CD4-positive, alpha-beta T cell (primary cell): ENCODE measurements around the gene KIR2DL3. TPM values are rescaled to one million over a fixed set of nuclear protein-coding genes. Genes with fewer than 3 reads are reported as not detected.
"Not testable (repeated sequence)": the region's sequence is repeated elsewhere in the genome, so short reads cannot be mapped to it uniquely, and the experiment has no call there.

Experiments
- ATAC-seq: fragments of 200-7000 bp; cut with Tn5 transposase; one replicate; pipeline ENCODE4 v1.10.0; 2022; ENCODE audit warnings: mild to moderate bottlenecking; ENCODE audit not compliant: poor library complexity
- CTCF ChIA-PET: fragments of 350-600 bp; sonication (Branson Sonifier 250); formaldehyde crosslinking; loops from one replicate; lab custom pipeline; 2021; ENCODE audit warnings: antibody characterized with exemption, inconsistent platforms; lab: Charles Lee
- POLR2A ChIA-PET: fragments of 350-600 bp; sonication (Branson Sonifier 250); formaldehyde crosslinking; loops from one replicate; lab custom pipeline; 2021; ENCODE audit warnings: antibody characterized with exemption, inconsistent platforms; lab: Charles Lee
- DNase-seq, 14 experiments: peaks; one replicate each; pipeline ENCODE4 v3.0.0-alpha.2; 2013 to 2020; ENCODE audit warnings: mixed read lengths in 2 of 14
- H3K27ac ChIP-seq, 2 donors: one replicate each; pipeline versions ENCODE4 v1.5.1 to v1.7.0; 2013; ENCODE audit warnings: low read length in 2 of 2, low read depth in 1 of 2, mild to moderate bottlenecking in 1 of 2
- H3K27me3 ChIP-seq, 2 experiments: 1 replicate in 1 of 2; 2 replicates in 1 of 2; pipeline versions ENCODE4 v1.6.1 to v1.7.0; 2013; ENCODE audit warnings: low read length in 2 of 2, control low read depth in 1 of 2, mild to moderate bottlenecking in 1 of 2, moderate library complexity in 1 of 2; ENCODE audit not compliant: insufficient read depth in 2 of 2, control insufficient read depth in 1 of 2
- H3K36me3 ChIP-seq: one replicate; pipeline ENCODE4 v1.6.1; 2013; ENCODE audit warnings: low read length, control low read depth; ENCODE audit not compliant: insufficient read depth
- H3K4me1 ChIP-seq: one replicate; pipeline ENCODE4 v1.6.1; 2013; ENCODE audit warnings: low read length, control low read depth; ENCODE audit not compliant: insufficient read depth
- H3K4me3 ChIP-seq: one replicate; pipeline ENCODE4 v1.5.1; 2013; ENCODE audit warnings: mild to moderate bottlenecking, low read length, moderate library complexity
- H3K9me3 ChIP-seq, 2 experiments: 1 replicate in 1 of 2; 2 replicates in 1 of 2; pipeline versions ENCODE4 v1.6.1 to v1.7.0; 2013; ENCODE audit warnings: low read length in 2 of 2, mild to moderate bottlenecking in 2 of 2, control low read depth in 1 of 2, moderate library complexity in 1 of 2; ENCODE audit not compliant: control insufficient read depth in 1 of 2, insufficient read depth in 1 of 2
- H3K27ac Mint-ChIP-seq: one replicate; pipeline ENCODE4 v1.8.0; 2020; ENCODE audit warnings: mixed read lengths
- H3K27me3 Mint-ChIP-seq: one replicate; pipeline ENCODE4 v1.8.0; 2021; ENCODE audit warnings: mixed read lengths
- H3K36me3 Mint-ChIP-seq: one replicate; pipeline ENCODE4 v1.8.0; 2021; ENCODE audit warnings: low read depth, mixed read lengths
- H3K4me1 Mint-ChIP-seq: one replicate; pipeline ENCODE4 v1.8.0; 2021; ENCODE audit warnings: low read depth, mixed read lengths
- H3K4me3 Mint-ChIP-seq: one replicate; pipeline ENCODE4 v1.8.0; 2020; ENCODE audit warnings: mild to moderate bottlenecking, mixed read lengths
- H3K9me3 Mint-ChIP-seq: one replicate; pipeline ENCODE4 v1.8.0; 2020; ENCODE audit warnings: mixed read lengths
- intact Hi-C, 2 experiments: fragments of 100-400 bp; cut with DNase I in 1 of 2; cut with micrococcal nuclease in 1 of 2; formaldehyde crosslinking; loops; one replicate each; pipeline versions ENCODE4 v1.15.1 to v1.9.0; 2023 to 2025; cut with DNase I, micrococcal nuclease
- total RNA-seq, 174 experiments: library from RNA in 2 of 174; stranded (reverse) in 2 of 174; gene quantifications; one replicate each; pipeline ENCODE4 v1.2.3 and lab custom pipeline; 2021 to 2026

The KIR2DL3 gene
- total RNA-seq, 2 experiments from 2014 or later = not detected

- not testable (repeated sequence) for H3K27ac Mint-ChIP-seq
Measured at GRCh38 chr19:54771018-54771960, 33.0 kb downstream of the KIR2DL3 start.

GRCh38 chr19:54772666-54773065, 34.4 kb downstream of the KIR2DL3 start:
- H3K27me3 Mint-ChIP-seq, H3K27ac Mint-ChIP-seq, H3K36me3 Mint-ChIP-seq: not testable (repeated sequence)

More at GRCh38 chr19:54771018-54771960, 33.0 kb downstream of the KIR2DL3 start:
- H3K27me3 ChIP-seq, CTCF ChIA-PET, intact Hi-C loops, H3K4me3 Mint-ChIP-seq, H3K27ac ChIP-seq, H3K36me3 ChIP-seq, H3K4me1 Mint-ChIP-seq, H3K9me3 ChIP-seq, H3K36me3 Mint-ChIP-seq, H3K27me3 Mint-ChIP-seq, ATAC-seq, H3K4me3 ChIP-seq, H3K4me1 ChIP-seq, POLR2A ChIA-PET, H3K9me3 Mint-ChIP-seq: not testable (repeated sequence)
- DNase-seq = peak in 1 of 14 experiments; percentile 21

DNA sequence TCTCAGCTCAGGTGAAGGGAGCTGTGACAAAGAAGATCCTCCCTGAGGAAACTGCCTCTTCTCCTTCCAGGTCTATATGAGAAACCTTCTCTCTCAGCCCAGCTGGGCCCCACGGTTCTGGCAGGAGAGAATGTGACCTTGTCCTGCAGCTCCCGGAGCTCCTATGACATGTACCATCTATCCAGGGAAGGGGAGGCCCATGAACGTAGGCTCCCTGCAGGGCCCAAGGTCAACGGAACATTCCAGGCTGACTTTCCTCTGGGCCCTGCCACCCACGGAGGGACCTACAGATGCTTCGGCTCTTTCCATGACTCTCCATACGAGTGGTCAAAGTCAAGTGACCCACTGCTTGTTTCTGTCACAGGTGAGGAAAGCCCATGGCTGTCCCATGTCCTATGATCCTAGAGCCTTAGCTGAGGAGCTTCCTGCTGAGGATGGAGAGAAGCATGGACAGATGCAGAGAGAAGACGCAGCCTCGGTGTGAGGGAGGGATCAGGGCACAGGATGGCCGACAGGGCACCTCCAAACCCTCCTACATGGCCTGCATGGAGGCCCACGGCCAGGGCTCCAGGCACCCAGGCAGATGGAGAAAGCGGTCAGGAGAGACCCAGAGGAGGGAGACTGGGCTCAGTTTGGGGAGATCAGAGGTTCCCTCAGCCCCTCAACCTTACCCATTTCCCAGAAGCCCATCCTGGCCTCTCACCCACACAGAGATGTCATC, 36.9 kb downstream of the KIR2DL3 start:
- POLR2A ChIA-PET, H3K4me1 Mint-ChIP-seq, H3K27me3 ChIP-seq, H3K27ac ChIP-seq, DNase-seq, H3K4me1 ChIP-seq, H3K4me3 ChIP-seq, H3K27me3 Mint-ChIP-seq, H3K9me3 ChIP-seq, CTCF ChIA-PET, H3K27ac Mint-ChIP-seq, H3K9me3 Mint-ChIP-seq, ATAC-seq, H3K4me3 Mint-ChIP-seq, H3K36me3 ChIP-seq, intact Hi-C loops, H3K36me3 Mint-ChIP-seq: not testable (repeated sequence)

More at GRCh38 chr19:54772666-54773065, 34.4 kb downstream of the KIR2DL3 start:
- H3K4me3 Mint-ChIP-seq, H3K36me3 ChIP-seq, H3K9me3 Mint-ChIP-seq, H3K4me3 ChIP-seq, CTCF ChIA-PET, H3K27me3 ChIP-seq, H3K4me1 Mint-ChIP-seq, H3K27ac ChIP-seq, intact Hi-C loops, POLR2A ChIA-PET, H3K9me3 ChIP-seq, ATAC-seq, DNase-seq, H3K4me1 ChIP-seq: not testable (repeated sequence)

DNA sequence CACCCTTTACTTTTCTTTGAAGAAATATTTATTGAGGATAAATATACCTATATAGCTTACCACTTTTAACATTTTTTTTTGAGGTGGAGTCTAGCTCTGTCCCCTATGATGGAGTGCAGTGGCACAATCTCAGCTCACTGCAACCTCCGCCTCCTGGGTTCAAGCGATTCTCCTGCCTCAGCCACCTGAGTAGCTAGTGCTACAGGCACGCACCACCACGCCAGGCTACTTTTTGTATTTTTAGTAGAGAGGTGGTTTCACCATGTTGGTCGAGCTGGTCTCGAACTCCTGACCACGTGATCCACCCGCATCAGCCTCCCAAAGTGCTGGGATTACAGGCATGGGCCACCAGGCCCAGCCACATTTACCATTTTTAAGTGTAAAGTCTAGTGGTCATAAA, 37.5 kb downstream of the KIR2DL3 start:
- H3K27me3 ChIP-seq, H3K4me3 Mint-ChIP-seq, H3K36me3 Mint-ChIP-seq, H3K27ac Mint-ChIP-seq, H3K27ac ChIP-seq, H3K9me3 Mint-ChIP-seq, ATAC-seq, DNase-seq, H3K27me3 Mint-ChIP-seq, POLR2A ChIA-PET, intact Hi-C loops, CTCF ChIA-PET, H3K9me3 ChIP-seq, H3K4me3 ChIP-seq, H3K4me1 ChIP-seq, H3K4me1 Mint-ChIP-seq, H3K36me3 ChIP-seq: not testable (repeated sequence)

- intact Hi-C loops, H3K9me3 Mint-ChIP-seq, H3K27ac ChIP-seq, H3K27me3 ChIP-seq, DNase-seq, POLR2A ChIA-PET, H3K36me3 ChIP-seq, H3K4me3 Mint-ChIP-seq, H3K4me1 ChIP-seq, H3K27me3 Mint-ChIP-seq, H3K36me3 Mint-ChIP-seq, CTCF ChIA-PET, H3K27ac Mint-ChIP-seq, H3K4me3 ChIP-seq, H3K4me1 Mint-ChIP-seq, ATAC-seq: not testable (repeated sequence)
- peaks cover 0 to 11% of the 10 kb centered on the region in 2 experiments for H3K9me3 ChIP-seq
Measured at GRCh38 chr19:54777851-54778250, 39.5 kb downstream of the KIR2DL3 start.

- not testable (repeated sequence) for H3K36me3 Mint-ChIP-seq, H3K4me1 ChIP-seq
Measured at GRCh38 chr19:54778896-54779295, 40.6 kb downstream of the KIR2DL3 start.

More at GRCh38 chr19:54778896-54779295, 40.6 kb downstream of the KIR2DL3 start:
- peaks cover 14% of the 10 kb centered on the region for H3K27me3 Mint-ChIP-seq
- H3K27ac ChIP-seq, POLR2A ChIA-PET, H3K27ac Mint-ChIP-seq, H3K4me3 Mint-ChIP-seq, CTCF ChIA-PET, H3K9me3 Mint-ChIP-seq, intact Hi-C loops, H3K4me1 Mint-ChIP-seq, ATAC-seq, H3K36me3 ChIP-seq, H3K27me3 ChIP-seq, H3K4me3 ChIP-seq: not testable (repeated sequence)
- peaks cover 0 to 11% of the 10 kb centered on the region in 2 experiments for H3K9me3 ChIP-seq
- DNase-seq = peak in 2 of 14 experiments; percentile 43 to 57
